ENCODE measurements around the gene HCAR3.

The HCAR3 gene

GRCh38 chr12:122730215-122731014 is 13.8 kb upstream of the HCAR3 start, which contains the start of gene HCAR1:
HCAR1 (minus strand) TSS chr12:122730844; CDS start chr12:122730339, 505 bp downstream.
- no peak for DNase-seq (ENCODE audit: low spot score)
- no peak for TF ChIP-seq CTCF (IDR thresholded peaks at IDR 0.05; ENCODE audit: borderline replicate concordance, control extremely low read depth, extremely low read depth, insufficient read depth, missing control alignments)
- in situ Hi-C loops (cut with MboI; ENCODE audit: low sequenced_read_pairs, unreplicated experiment): no loop called here

- no peak for DNase-seq (ENCODE audit: low spot score)
- TF ChIP-seq CTCF (IDR thresholded peaks at IDR 0.05; ENCODE audit: borderline replicate concordance, control extremely low read depth, extremely low read depth, insufficient read depth, missing control alignments): no peak
- in situ Hi-C loops (cut with MboI; ENCODE audit: low sequenced_read_pairs, unreplicated experiment): no loop called here
These were observed 13.1 kb upstream of the HCAR3 start for GRCh38 chr12:122729583-122730214.

GRCh38 chr12:122726080-122726558 is 9.5 kb upstream of the HCAR3 start:
- TF ChIP-seq CTCF (IDR thresholded peaks at IDR 0.05; ENCODE audit: borderline replicate concordance, control extremely low read depth, extremely low read depth, insufficient read depth, missing control alignments): no peak
- DNase-seq (ENCODE audit: low spot score): no peak
- in situ Hi-C loops (cut with MboI; ENCODE audit: low sequenced_read_pairs, unreplicated experiment): no loop called here

- no peak for TF ChIP-seq CTCF (IDR thresholded peaks at IDR 0.05; ENCODE audit: borderline replicate concordance, control extremely low read depth, extremely low read depth, insufficient read depth, missing control alignments)
- in situ Hi-C loops (cut with MboI; ENCODE audit: low sequenced_read_pairs, unreplicated experiment): no loop called here
- no peak for DNase-seq (ENCODE audit: low spot score)
These were observed 9.0 kb upstream of the HCAR3 start for GRCh38 chr12:122725452-122726079.

GRCh38 chr12:122724641-122725243 is 8.1 kb upstream of the HCAR3 start:
- no peak for DNase-seq (ENCODE audit: low spot score)
- in situ Hi-C loops (cut with MboI; ENCODE audit: low sequenced_read_pairs, unreplicated experiment): no loop called here
- no peak for TF ChIP-seq CTCF (IDR thresholded peaks at IDR 0.05; ENCODE audit: borderline replicate concordance, control extremely low read depth, extremely low read depth, insufficient read depth, missing control alignments)

GRCh38 chr12:122722387-122722786 is 5.8 kb upstream of the HCAR3 start:
- in situ Hi-C loops (cut with MboI; ENCODE audit: low sequenced_read_pairs, unreplicated experiment): no loop called here
- TF ChIP-seq CTCF (IDR thresholded peaks at IDR 0.05; ENCODE audit: borderline replicate concordance, control extremely low read depth, extremely low read depth, insufficient read depth, missing control alignments): no peak
- DNase-seq (ENCODE audit: low spot score): peak; percentile 4
